Measurements from ENCODE around the gene TOP2A.

DNA sequence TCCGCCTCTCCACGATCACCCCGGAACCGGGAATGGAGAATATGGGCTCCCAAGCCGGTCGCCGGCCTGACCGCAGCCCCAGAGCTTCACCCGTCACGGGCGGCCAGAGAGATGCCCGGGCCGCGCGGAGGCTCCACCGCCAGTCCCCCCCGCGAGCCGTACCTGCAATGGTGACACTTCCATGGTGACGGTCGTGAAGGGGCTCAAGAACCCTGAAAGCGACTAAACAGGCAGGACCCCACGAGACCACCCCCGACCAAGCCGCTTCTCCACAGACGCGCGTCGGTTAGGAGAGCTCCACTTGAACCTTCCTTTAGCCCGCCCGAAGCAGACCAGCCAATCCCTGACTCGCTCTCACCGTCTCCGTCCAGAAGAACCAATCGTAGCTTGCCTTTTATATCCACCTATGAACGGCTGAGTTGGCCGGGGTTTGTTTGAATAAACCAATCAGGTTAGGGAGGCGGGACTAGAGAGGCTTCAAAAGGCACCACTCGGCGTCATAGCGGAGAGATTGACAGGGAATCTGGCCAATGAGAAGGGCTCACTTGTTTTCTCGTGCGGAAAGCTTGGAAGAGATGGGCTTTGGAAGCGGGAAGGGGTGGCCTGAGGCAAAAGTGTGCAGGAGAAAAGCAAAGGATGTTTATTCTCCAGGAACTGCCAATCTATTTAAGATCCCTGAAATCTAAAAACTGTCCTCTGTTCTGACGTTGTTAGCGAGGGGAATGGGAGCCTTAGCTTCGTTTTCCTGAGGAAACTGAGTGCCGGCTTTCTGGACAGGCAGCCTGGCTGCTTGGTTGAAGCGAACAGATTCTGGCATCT lies at the start of gene TOP2A:
- no peak for TF ChIP-seq CTCF (IDR thresholded peaks at IDR 0.05)
- peak in 1 of 2 donors; percentile 11 for TF ChIP-seq POLR2A (IDR thresholded peaks at IDR 0.05)
